Muscle layer of colon (tissue), 2 donors: ENCODE data around the gene EFEMP2.

Source experiments
- H3K27ac ChIP-seq: one replicate; pipeline ENCODE4 v1.7.0; 2013; ENCODE audit warnings: low read depth, mild to moderate bottlenecking, low read length, moderate library complexity
- H3K27me3 ChIP-seq, 2 donors: one replicate each; pipeline ENCODE4 v1.7.0; 2013; ENCODE audit warnings: low read length in 2 of 2, mild to moderate bottlenecking in 2 of 2; ENCODE audit not compliant: insufficient read depth in 2 of 2, control insufficient read depth in 1 of 2
- H3K36me3 ChIP-seq: one replicate; pipeline ENCODE4 v1.7.0; 2013; ENCODE audit warnings: mild to moderate bottlenecking, low read length; ENCODE audit not compliant: insufficient read depth
- H3K4me1 ChIP-seq: one replicate; pipeline ENCODE4 v1.7.0; 2013; ENCODE audit warnings: mild to moderate bottlenecking, low read length; ENCODE audit not compliant: insufficient read depth
- H3K4me3 ChIP-seq, 2 donors: one replicate each; pipeline ENCODE4 v1.7.0; 2013; ENCODE audit warnings: low read length in 2 of 2, low read depth in 1 of 2, mild to moderate bottlenecking in 1 of 2, moderate library complexity in 1 of 2
- H3K9ac ChIP-seq: one replicate; pipeline ENCODE4 v1.7.0; 2013; ENCODE audit warnings: low read length
- H3K9me3 ChIP-seq: one replicate; pipeline ENCODE4 v1.7.0; 2013; ENCODE audit warnings: mild to moderate bottlenecking, low read length
- donor health status: abdominal sarcoma.
- donor health status: Adenocarcinoma of cecum.

EFEMP2 gene

DNA sequence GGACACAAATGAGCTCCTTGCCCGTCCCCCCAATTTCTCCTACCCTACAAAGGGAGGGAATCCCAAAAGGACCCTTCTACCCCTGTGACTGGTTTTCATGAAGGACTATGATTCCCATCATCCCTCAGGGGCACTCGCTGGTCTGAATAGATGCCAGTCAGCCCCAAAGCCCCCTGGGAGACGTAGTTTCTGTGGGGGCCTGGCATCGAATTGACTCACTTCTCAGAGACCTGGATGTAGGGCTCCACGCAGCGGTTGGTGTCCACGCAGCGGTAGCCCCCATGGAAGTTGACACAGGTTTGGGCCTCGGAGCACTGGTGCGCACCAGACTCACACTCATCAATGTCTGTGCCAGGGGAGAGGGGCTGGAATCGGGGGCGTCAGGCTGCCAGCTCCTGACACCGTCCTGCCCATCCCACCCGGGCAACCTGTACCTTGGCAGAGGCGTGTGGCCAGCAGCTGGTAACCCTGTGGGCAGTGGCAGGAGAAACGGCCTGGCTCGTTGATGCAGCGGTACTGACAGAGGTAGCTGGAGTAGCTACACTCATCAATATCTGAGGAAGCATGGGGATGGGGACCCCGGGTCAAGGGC, 4.4 kb downstream of the EFEMP2 start:
- Histone ChIP-seq H3K9ac (no peak overlapping the region), H3K27ac (peak overlapping the region; percentile 32), H3K27me3 (no peaks in the 10 kb centered on the region), H3K4me3 (no peak overlapping the region), H3K4me1 (peaks cover 39% of the 10 kb centered on the region), H3K9me3 (no peaks in the 10 kb centered on the region), H3K36me3 (peaks cover 74% of the 10 kb centered on the region)

DNA sequence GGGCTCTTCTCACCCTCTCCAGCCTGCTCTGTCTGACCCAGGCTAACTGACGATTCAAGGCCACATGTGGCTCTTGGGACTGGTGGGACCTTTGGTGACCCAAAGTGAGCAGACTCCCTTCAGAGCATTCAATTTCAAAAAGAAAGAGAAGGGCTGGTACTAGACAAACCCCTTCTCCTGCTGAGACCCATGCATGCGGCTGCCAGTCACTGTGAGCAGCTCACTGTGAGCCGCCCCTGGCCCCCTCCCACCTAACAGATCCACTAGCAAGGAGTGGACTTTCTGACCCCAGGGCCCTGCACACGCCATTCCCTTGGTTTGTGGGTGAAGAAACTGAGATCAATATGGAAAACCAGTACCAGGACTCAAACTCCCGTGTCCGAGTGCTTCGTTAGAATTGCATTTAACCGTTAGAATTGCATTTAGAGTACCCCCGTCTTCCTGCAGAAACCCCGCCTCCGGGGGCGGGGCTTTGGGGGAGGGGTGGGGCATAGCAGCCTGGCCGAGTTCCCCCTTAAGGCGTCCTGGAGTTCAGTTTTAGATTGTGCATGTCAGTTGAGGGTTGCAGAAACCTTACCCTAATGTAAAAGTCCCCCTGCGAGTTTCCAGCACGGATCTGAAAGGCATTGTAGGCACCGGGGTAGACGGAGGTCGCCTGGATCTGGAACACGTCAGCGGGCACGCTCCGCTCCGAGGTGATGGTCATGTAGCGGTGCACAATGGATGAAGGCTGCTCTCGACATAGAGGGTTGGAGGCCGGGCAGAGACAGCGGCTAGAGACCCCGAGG, 5.1 kb downstream of the EFEMP2 start:
- no peak overlapping the region for H3K4me3 ChIP-seq
- peaks cover 45% of the 10 kb centered on the region for H3K4me1 ChIP-seq
- no peaks in the 10 kb centered on the region for H3K9me3 ChIP-seq
- no peaks in the 10 kb centered on the region for H3K27me3 ChIP-seq
- H3K27ac ChIP-seq = peak overlapping the region; percentile 32
- no peak overlapping the region for H3K9ac ChIP-seq
- peaks cover 81% of the 10 kb centered on the region for H3K36me3 ChIP-seq

DNA sequence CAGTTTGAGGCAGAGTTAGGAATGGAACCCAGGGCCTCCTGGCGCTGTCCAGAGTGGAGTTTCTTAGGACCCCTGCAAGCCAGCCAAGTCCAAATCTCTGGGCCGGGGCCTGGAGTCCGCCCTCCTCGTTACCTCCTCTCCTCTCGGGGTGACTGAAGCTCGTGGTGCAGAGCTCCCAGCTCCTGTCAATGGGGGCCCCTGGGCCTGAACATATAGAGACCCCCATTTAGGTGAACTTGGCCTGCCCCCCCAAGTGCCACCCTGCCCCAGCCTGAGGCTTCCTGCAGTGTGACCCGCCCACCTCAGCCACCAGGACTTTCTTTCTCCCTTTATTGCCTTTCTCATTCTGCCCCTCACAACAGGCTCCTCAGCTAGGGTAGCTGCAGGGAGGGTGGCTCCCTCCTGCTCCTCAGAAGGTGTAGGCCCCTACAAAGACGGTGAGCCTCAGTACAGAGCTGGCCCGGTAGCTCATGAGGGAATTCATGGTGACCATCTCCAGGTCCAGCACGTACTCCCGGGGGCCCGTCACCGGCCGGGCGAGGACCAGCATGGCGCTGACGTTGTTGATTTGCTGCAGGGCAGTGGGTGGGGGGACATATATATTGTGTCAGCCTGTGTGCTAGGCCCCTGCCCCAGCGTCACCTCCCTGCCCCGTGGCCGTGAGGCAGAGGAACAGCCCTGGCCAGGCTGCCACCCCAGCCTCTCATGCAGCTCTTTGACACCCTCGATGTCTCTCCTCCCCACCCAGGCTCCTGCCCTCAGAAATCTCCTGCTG, 5.9 kb downstream of the EFEMP2 start:
- Histone ChIP-seq H3K9ac (no peak overlapping the region), H3K4me3 (no peak overlapping the region), H3K27me3 (no peaks in the 10 kb centered on the region), H3K4me1 (peaks cover 49% of the 10 kb centered on the region), H3K27ac (no peak overlapping the region), H3K36me3 (peaks cover 89% of the 10 kb centered on the region), H3K9me3 (no peaks in the 10 kb centered on the region)

DNA sequence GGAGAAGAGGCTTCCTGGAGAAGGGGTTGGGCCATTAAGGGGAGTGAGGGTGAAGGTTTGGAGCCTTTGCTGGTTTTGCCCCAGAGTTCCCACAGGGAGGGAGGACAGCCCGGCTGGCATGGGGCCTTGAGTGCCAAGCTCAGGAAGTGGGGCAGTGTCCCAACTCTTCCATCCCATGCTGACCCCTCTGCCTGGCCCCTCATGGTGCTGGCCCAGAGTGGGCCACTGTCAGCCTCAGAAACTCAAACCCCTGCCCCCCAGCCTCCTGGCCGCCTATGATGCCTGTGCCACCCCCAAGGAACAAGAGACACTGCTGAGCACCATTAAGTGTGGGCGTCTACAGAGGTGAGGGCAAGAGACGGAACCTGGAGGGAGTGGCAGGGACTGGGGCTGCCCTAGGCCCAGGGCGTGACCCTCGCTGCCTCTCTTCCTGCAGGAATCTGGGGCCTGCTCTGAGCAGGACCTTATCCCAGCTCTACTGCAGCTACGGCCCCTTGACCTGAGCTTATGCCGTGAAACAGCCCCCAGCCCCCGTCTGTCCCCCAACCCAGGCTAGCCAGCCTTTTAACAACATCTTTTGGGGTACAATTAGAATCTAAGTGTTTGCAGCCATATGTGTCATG, 6.9 kb downstream of the EFEMP2 start:
- Histone ChIP-seq H3K27me3 (no peaks in the 10 kb centered on the region), H3K9ac (no peak overlapping the region), H3K4me3 (no peak overlapping the region), H3K36me3 (peaks cover 84% of the 10 kb centered on the region), H3K9me3 (no peaks in the 10 kb centered on the region), H3K27ac (no peak overlapping the region), H3K4me1 (peaks cover 47% of the 10 kb centered on the region)

DNA sequence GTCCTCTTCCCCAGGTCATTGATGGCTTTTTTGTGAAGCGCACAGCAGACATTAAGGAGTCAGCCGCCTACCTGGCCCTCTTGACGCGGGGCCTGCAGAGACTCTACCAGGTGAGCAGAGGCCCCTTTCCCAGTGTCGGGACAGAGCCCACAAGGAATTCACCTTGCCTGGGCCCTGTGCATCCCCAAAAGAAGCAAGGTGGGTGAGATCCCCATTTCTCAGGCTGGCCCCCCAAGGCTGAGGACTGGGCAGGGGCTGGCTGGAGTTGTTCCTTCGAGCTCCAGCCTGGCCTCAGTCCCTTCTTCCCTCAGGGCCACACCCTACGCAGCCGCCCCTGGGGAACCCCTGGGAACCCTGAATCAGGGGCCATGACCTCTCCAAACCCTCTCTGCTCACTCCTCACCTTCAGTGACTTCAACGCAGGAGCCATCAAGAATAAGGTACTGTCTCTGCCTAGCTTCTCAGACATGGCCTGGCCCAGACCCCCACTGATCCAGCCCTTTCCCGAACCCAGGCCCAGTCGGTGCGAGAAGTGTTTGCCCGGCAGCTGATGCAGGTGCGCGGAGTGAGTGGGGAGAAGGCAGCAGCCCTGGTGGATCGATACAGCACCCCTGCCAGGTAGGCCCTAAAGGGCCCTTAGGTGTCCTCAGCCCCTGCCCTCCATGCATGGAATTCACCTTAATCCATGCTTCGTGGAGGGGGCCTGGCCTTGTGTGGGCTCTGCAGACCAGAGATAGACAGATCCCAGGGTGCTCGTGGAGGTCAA, 7.7 kb downstream of the EFEMP2 start:
- H3K9ac ChIP-seq = no peak overlapping the region
- no peaks in the 10 kb centered on the region for H3K9me3 ChIP-seq
- no peak overlapping the region for H3K4me3 ChIP-seq
- H3K4me1 ChIP-seq = peaks cover 41% of the 10 kb centered on the region
- no peaks in the 10 kb centered on the region for H3K27me3 ChIP-seq
- H3K27ac ChIP-seq = no peak overlapping the region
- peaks cover 79% of the 10 kb centered on the region for H3K36me3 ChIP-seq

DNA sequence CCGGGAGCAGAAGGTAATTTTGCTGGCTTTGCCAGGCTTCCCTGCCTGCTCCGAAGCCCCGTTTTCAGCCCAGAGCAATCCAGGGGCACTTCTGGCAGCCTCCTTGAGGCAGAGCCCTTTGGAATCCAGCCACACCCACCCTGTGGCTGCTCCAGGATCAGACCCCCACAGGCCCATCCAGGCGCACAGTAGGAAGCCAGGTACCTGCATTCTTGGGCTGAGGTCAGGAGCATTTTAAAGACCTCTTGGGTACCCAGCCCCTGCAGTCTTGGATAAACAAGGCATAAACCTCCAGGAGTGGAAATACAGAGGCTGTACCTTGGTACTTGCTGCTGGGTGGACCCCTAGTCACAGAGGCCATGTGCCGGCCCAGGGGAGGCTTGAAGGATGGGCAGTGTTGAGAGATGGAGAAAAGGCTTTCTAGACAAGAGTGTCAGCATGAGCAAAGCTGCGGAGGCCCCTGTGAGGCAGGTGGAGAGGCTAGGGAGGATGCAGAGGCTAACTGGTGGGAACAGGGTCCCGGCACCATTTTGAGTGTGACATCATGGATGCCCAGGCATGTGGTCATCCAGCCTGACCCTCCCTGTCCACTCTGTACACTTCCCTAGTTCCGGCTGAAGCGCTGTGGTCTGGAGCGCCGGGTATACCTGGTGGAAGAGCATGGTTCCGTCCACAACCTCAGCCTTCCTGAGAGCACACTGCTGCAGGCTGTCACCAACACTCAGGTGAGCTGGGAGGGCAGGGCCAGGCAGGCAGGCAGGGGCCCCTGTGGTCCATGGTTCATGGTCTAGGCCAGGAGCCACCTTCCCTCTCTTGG, 8.5 kb downstream of the EFEMP2 start:
- peaks cover 41% of the 10 kb centered on the region for H3K4me1 ChIP-seq
- no peaks in the 10 kb centered on the region for H3K27me3 ChIP-seq
- no peak overlapping the region for H3K9ac ChIP-seq
- no peaks in the 10 kb centered on the region for H3K9me3 ChIP-seq
- no peak overlapping the region for H3K4me3 ChIP-seq
- peaks cover 71% of the 10 kb centered on the region for H3K36me3 ChIP-seq
- no peak overlapping the region for H3K27ac ChIP-seq

DNA sequence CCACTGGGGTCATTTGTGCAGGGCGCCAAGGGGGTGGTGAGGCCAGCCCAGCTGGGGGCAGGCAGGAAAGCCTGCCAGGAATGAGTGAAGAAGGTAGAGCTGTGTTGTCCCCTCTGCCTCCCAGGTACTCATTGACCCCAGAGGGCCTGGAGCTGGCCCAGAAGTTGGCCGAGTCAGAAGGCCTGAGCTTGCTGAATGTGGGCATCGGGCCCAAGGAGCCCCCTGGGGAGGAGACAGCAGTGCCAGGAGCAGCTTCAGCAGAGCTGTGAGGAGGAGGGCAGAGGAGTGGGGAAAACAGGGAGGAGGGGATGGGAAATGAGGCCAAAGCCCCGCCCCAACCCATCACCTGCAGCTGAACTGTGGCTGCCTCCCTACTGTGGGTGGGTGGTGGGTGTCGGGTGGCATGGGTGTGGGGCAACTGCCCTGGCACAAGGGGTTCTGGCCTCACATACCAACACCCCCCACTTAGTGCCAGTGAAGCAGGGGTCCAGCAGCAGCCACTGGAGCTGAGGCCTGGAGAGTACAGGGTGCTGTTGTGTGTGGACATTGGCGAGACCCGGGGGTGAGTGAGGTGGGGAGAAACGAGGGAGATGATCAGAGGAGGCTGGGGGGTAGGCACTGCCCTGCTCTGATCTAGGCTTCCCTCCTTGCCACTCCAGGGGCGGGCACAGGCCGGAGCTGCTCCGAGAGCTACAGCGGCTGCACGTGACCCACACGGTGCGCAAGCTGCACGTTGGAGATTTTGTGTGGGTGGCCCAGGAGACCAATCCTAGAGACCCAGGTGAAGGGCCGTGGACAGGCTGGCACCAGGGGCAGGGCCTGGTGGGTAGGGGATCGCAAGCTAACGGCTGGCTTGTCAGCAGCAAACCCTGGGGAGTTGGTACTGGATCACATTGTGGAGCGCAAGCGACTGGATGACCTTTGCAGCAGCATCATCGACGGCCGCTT, 9.4 kb downstream of the EFEMP2 start:
- H3K36me3 ChIP-seq = peaks cover 62% of the 10 kb centered on the region
- no peak overlapping the region for H3K4me3 ChIP-seq
- no peaks in the 10 kb centered on the region for H3K27me3 ChIP-seq
- H3K9me3 ChIP-seq = no peaks in the 10 kb centered on the region
- H3K27ac ChIP-seq = no peak overlapping the region
- peaks cover 41% of the 10 kb centered on the region for H3K4me1 ChIP-seq
- H3K9ac ChIP-seq = no peak overlapping the region

DNA sequence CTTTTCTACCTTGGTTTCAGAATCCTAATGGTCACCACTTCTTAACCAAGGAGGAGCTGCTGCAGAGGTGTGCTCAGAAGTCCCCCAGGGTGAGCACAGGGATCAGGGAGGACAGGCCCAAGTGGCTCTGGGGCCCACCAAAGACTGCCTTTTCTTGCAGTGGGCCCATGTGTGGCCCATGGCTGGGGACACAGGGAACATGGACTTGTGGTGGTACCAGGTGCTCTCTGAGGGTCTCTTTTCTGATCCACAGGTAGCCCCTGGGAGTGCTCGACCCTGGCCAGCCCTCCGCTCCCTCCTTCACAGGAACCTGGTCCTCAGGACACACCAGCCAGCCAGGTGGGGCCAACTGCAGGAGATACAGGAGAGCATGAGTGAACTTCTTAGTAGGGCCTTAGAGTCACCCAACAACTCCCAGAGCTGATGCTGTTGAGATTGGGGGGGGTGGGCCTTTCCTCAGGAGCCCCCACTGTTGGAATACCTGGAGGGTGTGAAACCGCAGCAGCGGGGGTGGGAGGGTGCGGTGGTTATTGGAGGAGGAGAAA, 10.3 kb downstream of the EFEMP2 start:
- Histone ChIP-seq H3K4me3 (peak overlapping the region in 1 of 2 donors; percentile 68), H3K9ac (no peak overlapping the region), H3K9me3 (no peaks in the 10 kb centered on the region), H3K27me3 (no peaks in the 10 kb centered on the region), H3K36me3 (peaks cover 55% of the 10 kb centered on the region), H3K4me1 (peaks cover 31% of the 10 kb centered on the region), H3K27ac (peak overlapping the region; percentile 99)

DNA sequence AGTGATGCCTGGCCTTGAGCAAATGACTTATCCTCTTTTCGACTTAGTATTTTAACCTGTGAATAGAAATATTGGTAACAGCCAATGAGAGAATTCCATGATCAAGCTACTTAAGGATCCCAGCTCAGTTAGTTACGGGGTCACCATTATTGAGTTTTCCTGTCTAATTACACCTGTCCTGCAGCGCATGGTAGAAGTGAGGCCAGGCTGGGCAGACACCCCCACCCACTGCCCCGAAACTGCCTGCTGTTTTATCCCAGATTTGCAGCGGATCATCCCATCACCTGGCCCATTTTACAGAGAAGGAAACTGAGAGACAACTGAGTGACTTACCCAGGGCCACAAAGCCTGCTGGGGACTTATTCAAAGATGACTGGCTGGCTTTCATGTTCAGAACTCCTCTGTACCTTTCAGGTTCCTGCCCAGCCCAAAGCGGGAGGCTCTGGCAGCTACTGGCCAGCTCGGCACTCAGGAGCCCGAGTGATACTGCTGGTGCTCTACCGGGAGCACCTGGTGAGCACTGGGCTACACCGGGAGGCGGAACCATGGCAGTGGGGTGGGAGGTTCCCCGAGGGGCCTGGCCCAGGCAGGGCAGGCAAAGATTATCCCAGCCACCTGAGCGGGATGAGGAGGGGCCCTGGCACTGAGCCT, 10.9 kb downstream of the EFEMP2 start:
- H3K4me1 ChIP-seq = peaks cover 31% of the 10 kb centered on the region
- peak overlapping the region; percentile 68 to 71 for H3K4me3 ChIP-seq
- peaks cover 49% of the 10 kb centered on the region for H3K36me3 ChIP-seq
- peak overlapping the region; percentile 93 for H3K9ac ChIP-seq
- peak overlapping the region; percentile 99 for H3K27ac ChIP-seq
- H3K27me3 ChIP-seq = no peaks in the 10 kb centered on the region
- no peaks in the 10 kb centered on the region for H3K9me3 ChIP-seq
